Motor neuron (in vitro differentiated cells): ENCODE measurements around the gene MXI1. TPM values are rescaled to one million over a fixed set of nuclear protein-coding genes. Genes with fewer than 3 reads are reported as not detected.
"Not testable (repeated sequence)": the region's sequence is repeated elsewhere in the genome, so short reads cannot be mapped to it uniquely, and the experiment has no call there.

Experiments used
- ATAC-seq, 8 experiments: fragments of 200-7000 bp; cut with Tn5 transposase; replicated peaks in 6 of 8; 2 replicates each; pipeline ENCODE4 v1.8.0; 2021; ENCODE audit warnings: mild to moderate bottlenecking in 8 of 8, moderate library complexity in 8 of 8
- H3K27ac ChIP-seq, 2 donors: fragments of 250-450 bp; sonication (Bioruptor Pico); 2 replicates each; pipeline ENCODE4 v1.9.0; 2021; ENCODE audit warnings: antibody characterized with exemption in 2 of 2, mild to moderate bottlenecking in 2 of 2, moderate library complexity in 1 of 2
- H3K4me1 ChIP-seq, 2 donors: fragments of 250-450 bp; sonication (Bioruptor Pico); replicated peaks in 1 of 2; 2 replicates each; pipeline ENCODE4 v1.6.1; 2021; ENCODE audit warnings: antibody characterized with exemption in 2 of 2, mild to moderate bottlenecking in 2 of 2, moderate library complexity in 1 of 2
- H3K4me3 ChIP-seq, 5 donors: fragments of 250-450 bp; sonication (Bioruptor Pico); 2 replicates each; pipeline ENCODE4 v1.9.0; 2021; ENCODE audit warnings: antibody characterized with exemption in 5 of 5, mild to moderate bottlenecking in 5 of 5, moderate library complexity in 4 of 5
- WGBS, 10 experiments: fragments of 450-650 bp; shearing (Covaris generic); methylation state at CpG; one replicate each; pipeline ENCODE4 v1.0.0; 2022; 5-methylcytosine and 5-hydroxymethylcytosine counted together
- in situ Hi-C, 9 experiments: fragments of 400-800 bp; cut with MboI; loops; one replicate each; pipeline ENCODE4 v1.15.0; 2021; ENCODE audit warnings: low sequenced_read_pairs in 9 of 9, low pct_unique_long_range_greater_than_20kb in 2 of 9; ENCODE audit not compliant: unreplicated experiment in 9 of 9
- total RNA-seq, 8 experiments: library from RNA; unstranded; fragments of 300-600 nt; gene quantifications; 2 replicates each; pipeline versions ENCODE4 v1.2.3 to v1.2.4, GENCODE V29; 2022

MXI1 gene
- total RNA-seq, 8 experiments from 2014 or later, result 15.5 to 58.2 (median 34.2) TPM

DNA sequence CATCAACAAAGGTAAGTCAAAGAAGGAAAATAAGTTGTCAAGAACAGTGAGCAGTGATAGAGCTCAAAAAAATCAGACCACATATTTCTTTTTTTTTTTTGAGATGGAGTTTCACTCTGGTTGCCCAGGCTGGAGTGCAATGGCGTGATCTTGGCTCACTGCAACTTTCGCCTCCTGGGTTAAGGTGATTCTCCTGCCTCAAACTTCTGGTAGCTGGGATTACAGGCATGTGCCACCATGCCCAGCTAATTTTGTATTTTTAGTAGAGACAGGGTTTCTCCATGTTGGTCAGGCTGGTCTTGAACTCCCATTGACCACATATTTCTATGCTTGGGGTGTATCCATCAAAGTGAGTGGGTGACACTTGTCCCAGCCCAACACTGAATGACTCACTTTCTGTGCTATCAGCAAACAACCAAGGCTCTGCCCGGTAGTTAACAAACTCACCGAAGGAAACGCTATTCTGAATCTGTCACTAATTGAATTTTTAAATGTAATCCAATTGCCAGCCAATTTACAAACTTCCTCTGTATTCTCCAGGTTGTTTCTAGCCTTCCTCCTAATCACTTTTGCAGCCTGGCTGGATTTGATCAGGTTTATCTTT lies 116.9 kb downstream of the MXI1 start:
- in situ Hi-C loops, result loop anchor here in 5 of 9 experiments (25.0 kb wide), 3 partner anchors 213 to 563 kb away; partner anchors contain the start of gene SMC3 (in 2 of the 5)
- no peak overlapping the region for H3K4me3 ChIP-seq
- peaks cover 0 to 4% of the 10 kb centered on the region in 2 donors for H3K4me1 ChIP-seq
- peak in 3 of 8 experiments; percentile 65 to 81 (median 77) for ATAC-seq
- WGBS, 10 experiments, result 20 to 100% (median 73%) methylated on average over 2 to 5 of the region's 5 CpGs; no CpG with 5 or more reads in 2 of the 10 experiments
- H3K27ac ChIP-seq, result no peak overlapping the region

GRCh38 chr10:110324805-110325280 lies 117.4 kb downstream of the MXI1 start:
- no peak overlapping the region for H3K4me3 ChIP-seq
- in situ Hi-C loops, result loop anchor here in 5 of 9 experiments (25.0 kb wide), 3 partner anchors 212 to 562 kb away; partner anchors contain the start of gene SMC3 (in 2 of the 5)
- H3K27ac ChIP-seq, result no peak overlapping the region
- 49 to 78% (median 69%) methylated on average over 2 to 3 of the region's 3 CpGs; no CpG with 5 or more reads in 2 of the 10 experiments for WGBS, 10 experiments
- H3K4me1 ChIP-seq, result peaks cover 0 to 4% of the 10 kb centered on the region in 2 donors
- ATAC-seq, result no peak

GRCh38 chr10:110326351-110327032 lies 119.1 kb downstream of the MXI1 start:
- no peak for ATAC-seq
- WGBS, 10 experiments, result 0 to 100% (median 65%) methylated on average over 1 to 4 of the region's 4 CpGs
- Histone ChIP-seq H3K4me1 (peaks cover 0 to 4% of the 10 kb centered on the region in 2 donors), H3K4me3 (no peak overlapping the region), H3K27ac (no peak overlapping the region)
- in situ Hi-C loops, result no loop called here

- ATAC-seq, result no peak
- Histone ChIP-seq H3K27ac (no peak overlapping the region), H3K4me1 (peaks cover 0 to 4% of the 10 kb centered on the region in 2 donors), H3K4me3 (no peak overlapping the region)
- in situ Hi-C loops, result no loop called here
- WGBS, 10 experiments, result 70 to 100% (median 92%) methylated on average over 1 to 4 of the region's 5 CpGs; no CpG with 5 or more reads in 1 of the 10 experiments
These were observed 120.0 kb downstream of the MXI1 start for GRCh38 chr10:110327262-110327914.

GRCh38 chr10:110330675-110331074 lies 123.3 kb downstream of the MXI1 start:
- in situ Hi-C loops, result no loop called here
- Histone ChIP-seq H3K4me1 (peaks cover 1 to 2% of the 10 kb centered on the region in 2 donors), H3K27ac (no peak overlapping the region), H3K4me3 (no peak overlapping the region)
- WGBS, 10 experiments, result 0 to 93% (median 84%) methylated on average over 1 to 6 of the region's 6 CpGs; no CpG with 5 or more reads in 1 of the 10 experiments
- no peak for ATAC-seq

DNA sequence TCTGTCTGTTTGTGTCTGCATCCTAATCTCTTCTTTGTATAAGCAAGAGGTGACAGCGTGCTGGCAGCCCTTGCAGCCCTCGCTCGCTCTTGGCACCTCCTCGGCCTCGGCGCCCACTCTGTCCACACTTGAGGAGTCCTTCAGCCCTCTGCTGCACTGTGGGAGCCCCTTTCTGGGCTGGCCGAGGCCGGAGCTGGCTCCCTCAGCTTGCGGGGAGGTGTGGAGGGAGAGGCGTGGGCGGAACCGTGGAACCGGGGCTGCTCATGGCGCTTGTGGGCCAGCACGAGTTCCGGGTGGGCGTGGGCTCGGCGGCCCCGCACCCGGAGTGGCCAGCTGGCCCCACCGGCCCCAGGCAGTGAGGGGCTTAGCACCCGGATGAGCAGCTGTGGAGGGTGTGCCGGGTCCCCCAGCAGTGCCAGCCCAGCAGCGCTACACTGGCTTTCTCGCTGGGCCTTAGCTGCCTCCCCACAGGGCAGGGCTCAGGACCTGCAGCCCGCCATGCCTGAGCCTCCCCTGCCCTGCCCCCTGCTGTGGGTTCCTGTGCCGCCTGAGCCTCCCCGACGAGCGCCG lies 123.9 kb downstream of the MXI1 start:
- ATAC-seq, H3K27ac ChIP-seq, H3K4me1 ChIP-seq, H3K4me3 ChIP-seq, in situ Hi-C loops: not testable (repeated sequence)
- WGBS, 10 experiments, result 86 to 100% (median 98%) methylated on average over 3 to 9 of the region's 32 CpGs; no CpG with 5 or more reads in 2 of the 10 experiments

DNA sequence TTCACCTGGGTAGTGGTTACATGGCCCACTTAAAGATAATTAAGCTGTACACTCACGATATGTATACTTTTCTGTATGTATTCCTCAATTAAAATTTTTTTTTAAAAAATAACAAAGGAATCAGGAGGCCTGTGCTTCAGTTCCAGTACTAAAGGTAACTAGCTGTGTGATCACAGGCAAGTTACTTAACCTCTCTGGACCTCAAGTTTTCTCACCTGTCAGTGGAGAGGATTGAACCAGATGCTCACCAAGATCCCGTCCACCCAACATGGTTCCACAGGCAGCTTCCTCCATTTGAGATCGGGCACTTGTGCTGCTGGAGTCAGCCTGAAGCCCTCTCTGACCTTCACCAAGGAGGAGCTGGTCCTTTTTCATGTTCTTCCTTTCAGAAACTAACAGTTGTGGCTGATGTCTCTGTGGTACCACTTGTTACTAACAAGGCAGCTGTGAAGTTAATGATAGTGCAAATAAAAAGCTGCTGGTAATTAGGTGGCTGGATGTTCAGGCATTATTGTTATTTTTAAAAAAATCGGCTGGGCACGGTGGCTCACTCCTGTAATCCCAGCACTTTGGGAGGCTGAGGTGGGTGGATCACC lies 126.8 kb downstream of the MXI1 start:
- in situ Hi-C loops, result no loop called here
- 45 to 100% (median 75%) methylated on average over 1 to 4 of the region's 5 CpGs; no CpG with 5 or more reads in 2 of the 10 experiments for WGBS, 10 experiments

DNA sequence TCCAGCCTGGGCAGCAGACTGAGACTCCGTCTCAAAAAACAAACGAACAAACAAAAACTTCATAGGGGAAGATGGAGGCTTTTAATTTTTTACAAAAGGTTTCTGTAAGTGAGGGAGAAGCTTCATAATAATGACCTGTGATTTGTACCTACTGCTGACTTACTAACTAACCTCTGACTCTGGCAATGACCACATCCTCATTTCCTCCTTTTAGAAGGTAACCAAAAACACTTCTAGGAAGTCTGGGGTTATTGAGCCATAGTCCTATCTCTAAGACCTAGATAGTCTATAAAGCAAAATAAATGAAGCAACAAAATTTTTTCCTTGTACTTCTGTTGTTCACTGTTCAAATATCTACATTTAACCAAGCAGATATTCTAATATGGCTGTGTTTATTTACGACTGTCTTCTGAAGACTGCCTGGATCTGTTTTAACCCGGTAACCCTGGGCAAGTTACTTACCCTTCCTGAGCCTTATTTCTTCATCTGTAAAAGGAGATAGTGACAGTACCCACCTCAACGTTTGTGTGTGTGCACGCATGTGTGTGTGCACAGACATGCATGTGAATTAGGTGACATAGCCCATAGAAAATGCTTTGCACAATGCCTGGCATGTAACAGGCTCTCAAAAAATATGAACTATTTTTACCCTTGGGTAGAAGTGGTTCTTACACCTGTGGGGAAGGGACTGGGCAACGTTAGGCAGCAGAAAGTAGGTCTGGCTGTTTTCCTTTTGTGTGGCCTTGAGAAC lies 128.1 kb downstream of the MXI1 start:
- peak in 1 of 8 experiments; percentile 8 for ATAC-seq
- WGBS, 10 experiments, result 50 to 92% (median 63%) methylated on average over 2 to 7 of the region's 7 CpGs; no CpG with 5 or more reads in 3 of the 10 experiments
- Histone ChIP-seq H3K4me3 (no peak overlapping the region), H3K4me1 (peaks cover 14 to 16% of the 10 kb centered on the region in 2 donors), H3K27ac (peak overlapping the region in 1 of 2 donors; percentile 22)
- in situ Hi-C loops, result no loop called here

More for the DNA sequence above, 126.8 kb downstream of the MXI1 start:
- ATAC-seq, result no peak
- no peak overlapping the region for H3K27ac ChIP-seq
- H3K4me1 ChIP-seq, result peaks cover 14 to 16% of the 10 kb centered on the region in 2 donors
- H3K4me3 ChIP-seq, result no peak overlapping the region

DNA sequence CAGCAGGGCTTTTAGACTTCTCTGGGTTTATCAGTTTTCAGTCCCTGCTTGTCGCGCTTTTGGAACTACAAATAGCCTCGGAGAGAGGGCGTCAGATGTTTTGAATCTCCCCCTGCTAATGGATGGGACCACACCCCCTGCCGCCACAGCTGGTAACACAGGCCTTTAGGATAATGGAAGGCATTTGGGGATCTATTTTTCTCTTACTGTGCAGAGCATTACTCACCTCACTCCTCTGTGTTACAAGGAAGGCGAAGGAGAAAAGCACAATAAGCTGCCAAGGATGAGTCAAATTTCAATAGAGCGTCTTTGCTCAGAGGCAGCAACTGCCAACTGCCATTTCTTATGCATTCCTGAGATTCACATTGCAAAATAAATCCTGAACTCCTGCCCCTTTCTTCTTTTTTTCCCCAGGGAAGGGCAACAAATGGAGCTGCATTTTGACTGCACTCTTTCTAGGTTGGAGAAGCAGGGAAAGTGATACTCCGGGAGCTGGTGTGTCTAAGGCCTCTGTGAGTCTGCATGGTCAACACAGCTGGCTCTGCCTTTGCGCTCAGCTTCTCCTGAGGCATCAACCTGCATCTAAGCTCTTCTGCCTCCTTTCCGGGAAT lies 128.8 kb downstream of the MXI1 start:
- in situ Hi-C loops, result no loop called here
- peak; percentile 91 to 99 (median 98) for ATAC-seq

More for the DNA sequence above, 128.8 kb downstream of the MXI1 start:
- H3K4me1 ChIP-seq, result peaks cover 14 to 16% of the 10 kb centered on the region in 2 donors
- peak overlapping the region in 1 of 2 donors; percentile 33 for H3K27ac ChIP-seq
- H3K4me3 ChIP-seq, result no peak overlapping the region
- WGBS, 10 experiments, result 0 to 47% (median 20%) methylated on average over 2 to 10 of the region's 10 CpGs; no CpG with 5 or more reads in 2 of the 10 experiments
